Upper lobe of left lung (tissue), 6 donors: ENCODE results near the gene SAA1. TPM values are rescaled to one million over a fixed set of nuclear protein-coding genes. Genes with fewer than 3 reads are reported as not detected.
"Not testable (repeated sequence)": the region's sequence is repeated elsewhere in the genome, so short reads cannot be mapped to it uniquely, and the experiment has no call there.

Source experiments
- ATAC-seq, 2 donors: fragments of 200-7000 bp; cut with Tn5 transposase; one replicate each; pipeline ENCODE4 v1.9.1; 2022; ENCODE audit warnings: mild to moderate bottlenecking in 2 of 2, moderate library complexity in 2 of 2; ENCODE audit not compliant: low FRiP score in 2 of 2
- DNase-seq, 2 donors: peaks; one replicate each; pipeline ENCODE4 v3.0.0-alpha.2; 2019 to 2020
- H3K27ac ChIP-seq, 4 donors: fragments of 200-600 bp; sonication (generic); one replicate each; pipeline ENCODE4 v1.5.1; 2016 to 2019
- H3K27me3 ChIP-seq, 4 donors: fragments of 200-600 bp; sonication (generic); one replicate each; pipeline ENCODE4 v1.5.1; 2017 to 2019
- H3K36me3 ChIP-seq, 4 donors: fragments of 200-600 bp; sonication (generic); one replicate each; pipeline ENCODE4 v1.5.1; 2016 to 2019
- H3K4me1 ChIP-seq, 4 donors: fragments of 200-600 bp; sonication (generic); one replicate each; pipeline ENCODE4 v1.5.1; 2018 to 2019
- H3K4me3 ChIP-seq, 4 donors: fragments of 200-600 bp; sonication (generic); one replicate each; pipeline ENCODE4 v1.5.1; 2017 to 2019; ENCODE audit warnings: mild to moderate bottlenecking in 2 of 4, moderate library complexity in 1 of 4
- H3K9me3 ChIP-seq, 4 donors: fragments of 200-600 bp; sonication (generic); one replicate each; pipeline ENCODE4 v1.5.1; 2018 to 2019
- EP300 ChIP-seq, 4 donors: sonication (generic); formaldehyde crosslinking; IDR thresholded peaks; one replicate each; pipeline ENCODE4 v1.5.1; 2017; ENCODE audit warnings: antibody characterized with exemption in 4 of 4, control low read depth in 2 of 4
- POLR2A ChIP-seq, 4 donors: fragments of 450-650 bp; IDR thresholded peaks; one replicate each; pipeline ENCODE4 v1.5.1; 2016 to 2017; ENCODE audit warnings: antibody characterized with exemption in 4 of 4, mild to moderate bottlenecking in 2 of 4
- POLR2AphosphoS5 ChIP-seq, 2 donors: sonication (generic); formaldehyde crosslinking; IDR thresholded peaks; one replicate each; pipeline ENCODE4 v1.5.1; 2017; ENCODE audit warnings: antibody characterized with exemption in 2 of 2
- WGBS, 2 donors: methylation state at CpG; one replicate each; pipeline ENCODE4 v1.1.5; 2017 to 2018; 5-methylcytosine and 5-hydroxymethylcytosine counted together
- total RNA-seq, 6 donors: library from RNA; depleted of rRNA in 4 of 6; stranded (reverse); fragments of >200 nt in 4 of 6; gene quantifications; one replicate each; pipeline versions ENCODE4 v1.1.0 to v1.2.1, GENCODE V29; 2016 to 2021
- TF ChIP-seq, protein P1 (sequence below), 6 experiments: fragments of 450-650 bp in 4 of 6; fragments of 200-600 bp in 2 of 6; sonication (generic) in 2 of 6; IDR thresholded peaks; one replicate each; pipeline ENCODE4 v1.5.1; 2016 to 2019; ENCODE audit warnings: antibody characterized with exemption in 6 of 6
- donor health status: DM: no; HTN: no; CAD: no; lungs with moderate emphysema.
- donor health status: DM: no; HTN: yes; CAD: no; lungs with severe emphysema.

Gene SAA1
- total RNA-seq, 6 donors from 2014 or later, result 9.0 to 92.5 (median 16.2) TPM

DNA sequence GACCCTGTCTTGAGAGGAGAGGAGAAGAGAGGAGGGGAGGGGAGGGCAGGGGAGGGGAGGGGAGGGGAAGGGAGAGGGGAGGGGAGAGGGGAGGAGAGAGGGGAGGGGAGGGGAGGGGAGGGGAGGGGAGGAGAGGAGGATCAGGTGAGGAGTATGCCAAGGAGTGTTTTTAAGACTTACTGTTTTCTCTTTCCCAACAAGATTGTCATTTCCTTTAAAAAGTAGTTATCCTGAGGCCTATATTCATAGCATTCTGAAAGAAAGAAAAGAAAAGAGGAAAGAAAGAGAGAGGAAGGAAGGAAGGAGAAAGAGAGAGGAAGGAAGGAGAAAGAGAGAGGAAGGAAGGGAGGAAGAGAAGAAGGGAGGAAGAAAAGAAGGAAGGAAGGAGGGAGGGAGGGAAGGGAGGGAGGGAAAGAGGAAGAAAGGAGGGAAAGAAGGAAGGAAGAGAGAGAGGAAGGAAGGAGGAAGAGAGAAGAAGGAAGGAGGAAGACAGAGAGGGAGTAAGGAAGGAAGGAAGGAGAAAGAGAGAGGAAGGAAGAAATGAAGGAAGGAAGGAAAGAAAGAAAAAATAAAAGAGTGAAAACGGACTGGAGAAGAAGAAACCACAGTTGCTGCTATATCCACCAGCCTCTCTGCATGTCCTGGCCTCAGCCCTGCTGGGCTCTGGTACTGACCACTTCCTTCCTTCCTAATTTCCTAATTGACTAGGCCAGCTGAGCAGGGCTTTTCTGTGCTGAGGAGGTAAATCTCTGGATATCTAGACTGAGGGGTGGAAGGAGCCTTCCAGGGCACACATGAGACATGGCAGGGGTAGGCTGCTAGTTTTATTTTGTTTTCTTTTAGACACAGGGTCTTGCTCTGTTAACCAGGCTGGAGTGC, 1.1 kb upstream of the SAA1 start:
- Histone ChIP-seq H3K9me3 (no peaks in the 10 kb centered on the region), H3K4me1 (peaks cover 0 to 10% (median 0%) of the 10 kb centered on the region in 4 donors), H3K27ac (peak overlapping the region in 1 of 4 donors; percentile 19), H3K36me3 (no peaks in the 10 kb centered on the region), H3K27me3 (no peaks in the 10 kb centered on the region), H3K4me3 (no peak overlapping the region)
- no peak for DNase-seq
- ATAC-seq, result peak in 1 of 2 donors; percentile 28
- WGBS, 2 donors, result 39 to 46% methylated on average over 1 of the region's 1 CpG
- TF ChIP-seq, protein P1, sequence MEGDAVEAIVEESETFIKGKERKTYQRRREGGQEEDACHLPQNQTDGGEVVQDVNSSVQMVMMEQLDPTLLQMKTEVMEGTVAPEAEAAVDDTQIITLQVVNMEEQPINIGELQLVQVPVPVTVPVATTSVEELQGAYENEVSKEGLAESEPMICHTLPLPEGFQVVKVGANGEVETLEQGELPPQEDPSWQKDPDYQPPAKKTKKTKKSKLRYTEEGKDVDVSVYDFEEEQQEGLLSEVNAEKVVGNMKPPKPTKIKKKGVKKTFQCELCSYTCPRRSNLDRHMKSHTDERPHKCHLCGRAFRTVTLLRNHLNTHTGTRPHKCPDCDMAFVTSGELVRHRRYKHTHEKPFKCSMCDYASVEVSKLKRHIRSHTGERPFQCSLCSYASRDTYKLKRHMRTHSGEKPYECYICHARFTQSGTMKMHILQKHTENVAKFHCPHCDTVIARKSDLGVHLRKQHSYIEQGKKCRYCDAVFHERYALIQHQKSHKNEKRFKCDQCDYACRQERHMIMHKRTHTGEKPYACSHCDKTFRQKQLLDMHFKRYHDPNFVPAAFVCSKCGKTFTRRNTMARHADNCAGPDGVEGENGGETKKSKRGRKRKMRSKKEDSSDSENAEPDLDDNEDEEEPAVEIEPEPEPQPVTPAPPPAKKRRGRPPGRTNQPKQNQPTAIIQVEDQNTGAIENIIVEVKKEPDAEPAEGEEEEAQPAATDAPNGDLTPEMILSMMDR (IDR thresholded peaks at IDR 0.05), result no peak
- no peak for TF ChIP-seq POLR2AphosphoS5 (IDR thresholded peaks at IDR 0.05)
- no peak for TF ChIP-seq POLR2A (IDR thresholded peaks at IDR 0.05)
- TF ChIP-seq EP300 (IDR thresholded peaks at IDR 0.05), result no peak

DNA sequence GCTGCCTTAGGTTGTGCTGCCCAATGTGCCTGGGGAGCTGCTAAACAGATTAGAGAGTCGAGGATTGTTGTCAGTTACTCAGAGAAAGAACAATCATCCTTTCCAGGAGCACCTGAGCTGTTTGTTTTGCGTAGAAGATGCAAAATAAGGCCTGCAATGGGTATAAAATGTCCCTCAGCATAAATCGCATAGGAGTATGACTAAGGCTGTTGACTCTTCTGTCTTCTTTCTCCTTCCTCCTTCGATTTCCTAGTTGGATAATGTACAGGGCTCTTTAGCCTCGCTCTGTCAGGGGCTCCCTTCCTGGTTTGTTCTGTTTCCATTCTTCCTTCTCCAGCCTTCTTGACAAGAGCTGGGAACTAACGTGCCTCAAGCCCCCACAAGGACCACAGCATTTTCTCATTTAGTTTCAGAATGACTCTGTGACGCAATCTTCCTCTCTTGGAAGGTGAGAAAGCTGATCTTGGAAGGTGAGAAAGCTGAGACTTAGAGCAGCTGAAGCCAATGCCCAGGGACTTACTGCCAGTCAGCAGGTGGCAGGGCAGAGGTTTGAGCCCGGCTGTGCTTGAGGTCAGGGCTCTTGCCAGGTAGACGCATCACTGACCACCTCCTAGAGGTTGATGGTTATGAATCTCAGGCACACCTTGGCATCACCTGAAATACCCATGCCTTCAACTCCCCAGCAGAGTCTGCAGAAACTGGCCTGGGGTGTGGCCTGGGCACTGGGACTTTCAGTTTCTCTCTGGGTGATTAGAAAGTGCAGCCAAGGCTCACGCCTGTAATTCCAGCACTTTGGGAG, 1.5 kb downstream of the SAA1 start:
- DNase-seq, H3K4me3 ChIP-seq, H3K4me1 ChIP-seq, H3K27me3 ChIP-seq, H3K9me3 ChIP-seq, H3K36me3 ChIP-seq, ATAC-seq: not testable (repeated sequence)
- H3K27ac ChIP-seq, result peak overlapping the region in 1 of 4 donors; percentile 26
- 71% methylated on average over 5 of the region's 10 CpGs; no CpG with 5 or more reads in 1 of the 2 donors for WGBS, 2 donors

DNA sequence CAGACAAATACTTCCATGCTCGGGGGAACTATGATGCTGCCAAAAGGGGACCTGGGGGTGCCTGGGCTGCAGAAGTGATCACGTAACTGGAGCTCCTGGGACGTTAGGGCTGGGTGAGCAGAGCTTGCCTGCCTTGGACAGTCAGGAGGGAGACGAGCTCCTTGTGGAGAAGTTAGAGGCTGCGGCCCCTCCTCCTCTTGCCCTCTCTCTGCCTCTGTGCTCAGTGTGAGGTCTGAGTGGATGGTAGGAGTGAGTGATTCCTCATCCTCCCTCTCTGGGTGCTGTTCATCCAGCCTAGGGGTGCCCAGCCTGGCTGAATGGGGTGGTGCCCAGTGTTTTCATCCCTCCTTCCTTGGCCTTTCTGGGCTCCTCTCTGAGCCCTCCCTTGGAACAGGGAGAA, 3.2 kb downstream of the SAA1 start:
- H3K4me1 ChIP-seq, H3K4me3 ChIP-seq, H3K36me3 ChIP-seq, H3K27ac ChIP-seq, DNase-seq, H3K27me3 ChIP-seq, ATAC-seq, H3K9me3 ChIP-seq: not testable (repeated sequence)
- no CpG with 5 or more reads among the region's 5 CpGs for WGBS, 2 donors

DNA sequence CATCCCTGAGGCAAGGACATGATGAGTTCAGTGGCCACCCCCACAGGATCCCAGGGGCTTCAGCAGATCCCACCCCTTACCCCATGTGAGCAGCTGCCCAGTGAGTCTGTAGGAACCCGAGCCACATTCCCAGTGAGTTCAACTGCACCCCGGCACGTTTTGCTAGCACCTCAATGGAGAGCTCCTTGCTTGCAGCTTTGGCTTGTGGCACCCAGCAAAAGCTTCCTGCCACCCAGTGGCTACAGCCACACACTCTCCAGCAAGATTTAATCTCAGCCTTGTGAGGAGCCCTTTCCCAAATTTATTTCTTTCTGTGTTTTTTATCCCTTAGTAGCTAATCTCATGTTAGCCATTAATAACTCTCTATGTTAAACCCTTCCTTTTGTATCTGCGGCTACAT, 4.0 kb downstream of the SAA1 start:
- no peak overlapping the region for H3K4me3 ChIP-seq
- DNase-seq, result no peak
- WGBS, 2 donors, result 78 to 89% methylated on average over 1 to 4 of the region's 4 CpGs
- no peaks in the 10 kb centered on the region for H3K9me3 ChIP-seq
- no peaks in the 10 kb centered on the region for H3K27me3 ChIP-seq
- peaks cover 0 to 10% (median 0%) of the 10 kb centered on the region in 4 donors for H3K4me1 ChIP-seq
- H3K27ac ChIP-seq, result no peak overlapping the region
- no peak for TF ChIP-seq POLR2A (IDR thresholded peaks at IDR 0.05)
- ATAC-seq, result no peak
- no peaks in the 10 kb centered on the region for H3K36me3 ChIP-seq

DNA sequence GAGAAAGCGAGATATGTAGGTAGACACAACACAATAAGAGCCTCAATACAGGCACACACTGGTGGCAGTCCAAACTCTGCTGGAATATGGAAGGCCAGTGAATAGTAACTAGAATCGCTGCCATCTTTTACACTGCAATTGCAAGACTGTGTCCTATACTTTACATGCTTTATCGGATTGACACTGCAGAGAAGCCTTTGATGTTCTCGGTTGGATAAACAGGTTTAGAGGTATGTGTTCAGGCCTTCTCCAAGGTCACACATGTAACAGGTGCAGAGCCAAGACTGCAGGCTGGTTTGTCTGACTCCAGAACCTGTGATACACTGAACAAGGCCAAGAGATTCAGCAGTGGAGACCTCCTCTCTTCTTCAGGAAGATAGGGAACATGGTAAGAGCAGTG, 5.1 kb downstream of the SAA1 start:
- 78 to 80% methylated on average over 4 of the region's 4 CpGs for WGBS, 2 donors
- TF ChIP-seq POLR2A (IDR thresholded peaks at IDR 0.05), result no peak
- TF ChIP-seq, protein P1 (IDR thresholded peaks at IDR 0.05), result no peak
- TF ChIP-seq POLR2AphosphoS5 (IDR thresholded peaks at IDR 0.05), result no peak
- TF ChIP-seq EP300 (IDR thresholded peaks at IDR 0.05), result no peak
- no peaks in the 10 kb centered on the region for H3K27me3 ChIP-seq
- no peak for ATAC-seq
- no peak for DNase-seq
- H3K27ac ChIP-seq, result no peak overlapping the region
- H3K36me3 ChIP-seq, result no peaks in the 10 kb centered on the region
- no peaks in the 10 kb centered on the region for H3K4me1 ChIP-seq
- no peak overlapping the region for H3K4me3 ChIP-seq
- H3K9me3 ChIP-seq, result no peaks in the 10 kb centered on the region

DNA sequence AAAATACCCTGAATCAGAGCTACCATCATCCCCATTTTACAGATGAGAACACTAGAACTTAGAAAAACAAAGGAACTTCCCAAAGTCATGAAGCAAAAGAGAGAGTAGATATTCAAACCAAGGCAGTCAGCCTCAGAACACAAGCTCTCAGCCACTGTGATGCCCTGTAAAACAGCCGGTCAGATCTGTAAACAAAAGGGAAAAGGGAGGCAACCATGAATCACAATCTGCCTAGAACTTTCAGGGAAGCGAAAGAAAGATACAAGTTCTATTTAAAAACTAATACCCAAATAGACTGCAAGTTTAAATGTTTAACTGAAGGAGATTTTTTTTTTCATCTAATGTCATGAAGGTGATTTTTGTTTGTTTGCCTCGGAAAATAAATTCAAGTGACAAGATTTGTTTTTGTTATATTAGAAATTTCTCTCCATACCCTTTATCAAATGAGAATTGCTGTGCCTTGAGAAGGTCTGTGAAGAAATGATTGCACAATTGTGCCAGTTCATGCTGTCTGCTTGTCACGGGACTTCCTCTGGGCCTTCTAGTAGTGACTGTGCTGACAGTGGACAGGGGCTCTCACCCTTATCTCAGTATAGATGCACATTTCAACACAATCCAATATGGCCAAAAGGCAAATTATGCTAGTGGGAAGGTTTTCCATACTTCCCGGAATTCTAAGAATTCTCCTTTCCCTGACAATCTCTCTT, 11.7 kb downstream of the SAA1 start:
- no peaks in the 10 kb centered on the region for H3K9me3 ChIP-seq
- peaks cover 4 to 40% (median 15%) of the 10 kb centered on the region in 4 donors for H3K36me3 ChIP-seq
- TF ChIP-seq POLR2A (IDR thresholded peaks at IDR 0.05) (no peak), EP300 (IDR thresholded peaks at IDR 0.05) (no peak), POLR2AphosphoS5 (IDR thresholded peaks at IDR 0.05) (peak in 1 of 2 donors; percentile 9)
- TF ChIP-seq, protein P1 (IDR thresholded peaks at IDR 0.05), result no peak
- no peak overlapping the region for H3K4me3 ChIP-seq
- no peaks in the 10 kb centered on the region for H3K4me1 ChIP-seq
- ATAC-seq (peak in 1 of 2 donors; percentile 81), DNase-seq (peak in 1 of 2 donors; percentile 64)
- H3K27me3 ChIP-seq, result no peaks in the 10 kb centered on the region
- peak overlapping the region in 3 of 4 donors; percentile 1 to 67 (median 54) for H3K27ac ChIP-seq
- WGBS, 2 donors, result 78 to 80% methylated on average over 5 of the region's 5 CpGs
